GM23338 (cell line): ENCODE results near the gene RNFT2. TPM values are rescaled to one million over a fixed set of nuclear protein-coding genes. Genes with fewer than 3 reads are reported as not detected.

ENCODE experiments used
- ATAC-seq: fragments of 200-7000 bp; cut with Tn5 transposase; 3 replicates; pipeline ENCODE4 v1.9.1; 2020
- DNase-seq: peaks from one replicate; pipeline ENCODE4 v3.0.0-alpha.2; 2015; ENCODE audit warnings: low spot score
- H2AFZ ChIP-seq: fragments of 200-600 bp; sonication (generic); 2 replicates; pipeline ENCODE4 v1.8.0; 2016; ENCODE audit warnings: antibody characterized with exemption, mild to moderate bottlenecking, moderate library complexity
- H3F3A ChIP-seq: fragments of 200-600 bp; sonication (generic); replicated peaks from 2 replicates; pipeline ENCODE4 v1.8.0; 2017; ENCODE audit warnings: antibody characterized with exemption, mixed run types, low read depth
- H3K27ac ChIP-seq: fragments of 200-600 bp; sonication (generic); 2 replicates; pipeline ENCODE4 v1.6.1; 2016; ENCODE audit warnings: low read depth
- H3K27me3 ChIP-seq: fragments of 200-600 bp; sonication (generic); 2 replicates; pipeline ENCODE4 v1.8.0; 2016; ENCODE audit warnings: mild to moderate bottlenecking, mixed run types, moderate library complexity; ENCODE audit not compliant: insufficient read depth
- H3K36me3 ChIP-seq: fragments of 200-600 bp; sonication (generic); 2 replicates; pipeline ENCODE4 v1.8.0; 2016; ENCODE audit warnings: mild to moderate bottlenecking; ENCODE audit not compliant: insufficient read depth
- H3K4me1 ChIP-seq: fragments of 200-600 bp; sonication (generic); 2 replicates; pipeline ENCODE4 v1.8.0; 2016; ENCODE audit warnings: mild to moderate bottlenecking, moderate library complexity; ENCODE audit not compliant: insufficient read depth
- H3K4me2 ChIP-seq: fragments of 200-600 bp; sonication (generic); 2 replicates; pipeline ENCODE4 v1.7.1; 2017; ENCODE audit warnings: mixed run types
- H3K4me3 ChIP-seq: fragments of 200-600 bp; sonication (generic); 2 replicates; pipeline ENCODE4 v1.6.1; 2016; ENCODE audit warnings: mixed run types
- H3K79me2 ChIP-seq: fragments of 200-600 bp; sonication (generic); replicated peaks from 2 replicates; pipeline ENCODE4 v1.8.0; 2017; ENCODE audit warnings: mild to moderate bottlenecking; ENCODE audit not compliant: insufficient read depth
- H3K9me2 ChIP-seq: fragments of 200-600 bp; sonication (generic); 2 replicates; pipeline ENCODE4 v1.8.0; 2017; ENCODE audit not compliant: insufficient read depth
- H4K20me1 ChIP-seq: fragments of 200-600 bp; sonication (generic); replicated peaks from 2 replicates; pipeline ENCODE4 v1.8.0; 2017; ENCODE audit warnings: mild to moderate bottlenecking; ENCODE audit not compliant: insufficient read depth
- H3K27ac Mint-ChIP-seq: 2 replicates; pipeline ENCODE4 v1.8.0; 2020; ENCODE audit warnings: inconsistent platforms, mild to moderate bottlenecking, moderate library complexity, mixed read lengths
- H3K27me3 Mint-ChIP-seq: 3 replicates; pipeline ENCODE4 v1.8.0; 2022; ENCODE audit warnings: low read depth, mild to moderate bottlenecking, moderate library complexity, mixed read lengths, inconsistent platforms; ENCODE audit not compliant: insufficient read depth, poor library complexity
- H3K36me3 Mint-ChIP-seq: 3 replicates; pipeline ENCODE4 v1.8.0; 2021; ENCODE audit warnings: low read depth, mild to moderate bottlenecking, inconsistent platforms, moderate library complexity, mixed read lengths
- H3K4me1 Mint-ChIP-seq: 3 replicates; pipeline ENCODE4 v1.8.0; 2020; ENCODE audit warnings: mild to moderate bottlenecking, inconsistent platforms, mixed read lengths
- H3K4me3 Mint-ChIP-seq: 3 replicates; pipeline ENCODE4 v1.8.0; 2021; ENCODE audit warnings: moderate library complexity, mild to moderate bottlenecking, inconsistent platforms, mixed read lengths
- H3K9me3 Mint-ChIP-seq: 3 replicates; pipeline ENCODE4 v1.8.0; 2020; ENCODE audit warnings: moderate library complexity, mild to moderate bottlenecking, inconsistent platforms, mixed read lengths
- CREB1 ChIP-seq: fragments of 250-450 bp; sonication (Bioruptor Pico); IDR thresholded peaks from 2 replicates; pipeline ENCODE4 v1.5.0; 2020; ENCODE audit warnings: low read depth, mild to moderate bottlenecking, moderate library complexity
- JUNB ChIP-seq: IDR thresholded peaks from one replicate; pipeline ENCODE4 v1.6.1; 2016; ENCODE audit warnings: antibody characterized with exemption; ENCODE audit not compliant: unreplicated experiment
- NANOG ChIP-seq: IDR thresholded peaks from 2 replicates; pipeline ENCODE4 v1.6.1; 2016; ENCODE audit warnings: antibody characterized with exemption, borderline replicate concordance
- POLR2AphosphoS5 ChIP-seq: IDR thresholded peaks from 2 replicates; pipeline ENCODE4 v1.6.1; 2016; ENCODE audit warnings: antibody characterized with exemption, low read depth
- STAT1 ChIP-seq: IDR thresholded peaks from one replicate; pipeline ENCODE4 v1.6.1; 2016; ENCODE audit warnings: antibody characterized with exemption; ENCODE audit not compliant: unreplicated experiment
- ZNF331 ChIP-seq: fragments of 250-450 bp; sonication (Bioruptor Pico); IDR thresholded peaks from 2 replicates; pipeline ENCODE4 v1.5.0; 2020; ENCODE audit warnings: low read depth, mild to moderate bottlenecking, moderate library complexity
- polyA plus RNA-seq: library from polyadenylated mRNA; unstranded; fragments of >200 nt; fragmentation: Nextera tagmentation; extraction: Ambion mirVana; gene quantifications from 2 replicates; pipeline ENCODE4 v1.2.1, GENCODE V29; 2016
- total RNA-seq: library from RNA; depleted of rRNA; stranded (reverse); fragments of >200 nt; shearing (Covaris generic); gene quantifications from 2 replicates; pipeline ENCODE4 v1.2.3, GENCODE V29; 2014
- TF ChIP-seq, protein P1 (sequence below), 2 experiments: fragments of 200-600 bp in 1 of 2; sonication (generic) in 1 of 2; conservative IDR thresholded peaks; 2 replicates each; pipeline versions ENCODE4 v1.5.1 to v1.6.1; 2016 to 2017; ENCODE audit warnings: antibody characterized with exemption in 2 of 2, low read depth in 2 of 2, mild to moderate bottlenecking in 2 of 2, moderate library complexity in 1 of 2
- TF ChIP-seq, protein P2 (sequence below): IDR thresholded peaks from one replicate; pipeline ENCODE4 v1.6.1; 2018; ENCODE audit warnings: antibody characterized with exemption; ENCODE audit not compliant: unreplicated experiment

Gene RNFT2
- total and polyA plus RNA-seq, 2 experiments from 2014 or later = 19.3 to 22.9 TPM

DNA sequence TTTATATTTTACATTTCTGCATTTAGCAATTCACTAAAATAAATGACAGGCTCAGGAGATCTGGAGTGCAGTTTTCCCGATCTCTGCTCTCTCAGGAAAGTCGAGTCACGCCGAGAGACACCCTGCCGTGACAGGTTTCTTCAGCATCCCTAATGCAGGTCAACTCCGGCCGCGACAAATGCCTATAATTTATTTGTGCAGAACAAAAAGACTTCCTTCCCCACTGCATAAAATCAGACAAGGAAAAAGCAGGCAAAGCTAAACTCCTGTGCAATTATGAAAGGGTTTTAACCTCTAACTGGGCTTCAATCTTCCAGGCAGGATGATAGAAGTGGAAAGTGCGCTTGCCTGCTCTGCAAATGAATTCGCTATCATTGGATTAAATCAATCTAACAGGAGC is 28.3 kb upstream of the RNFT2 start (continued):
- TF ChIP-seq ZNF331 (CRISPR knock-in tag) = no peak
- no peak for TF ChIP-seq CREB1 (CRISPR knock-in tag)
- TF ChIP-seq JUNB = no peak

DNA sequence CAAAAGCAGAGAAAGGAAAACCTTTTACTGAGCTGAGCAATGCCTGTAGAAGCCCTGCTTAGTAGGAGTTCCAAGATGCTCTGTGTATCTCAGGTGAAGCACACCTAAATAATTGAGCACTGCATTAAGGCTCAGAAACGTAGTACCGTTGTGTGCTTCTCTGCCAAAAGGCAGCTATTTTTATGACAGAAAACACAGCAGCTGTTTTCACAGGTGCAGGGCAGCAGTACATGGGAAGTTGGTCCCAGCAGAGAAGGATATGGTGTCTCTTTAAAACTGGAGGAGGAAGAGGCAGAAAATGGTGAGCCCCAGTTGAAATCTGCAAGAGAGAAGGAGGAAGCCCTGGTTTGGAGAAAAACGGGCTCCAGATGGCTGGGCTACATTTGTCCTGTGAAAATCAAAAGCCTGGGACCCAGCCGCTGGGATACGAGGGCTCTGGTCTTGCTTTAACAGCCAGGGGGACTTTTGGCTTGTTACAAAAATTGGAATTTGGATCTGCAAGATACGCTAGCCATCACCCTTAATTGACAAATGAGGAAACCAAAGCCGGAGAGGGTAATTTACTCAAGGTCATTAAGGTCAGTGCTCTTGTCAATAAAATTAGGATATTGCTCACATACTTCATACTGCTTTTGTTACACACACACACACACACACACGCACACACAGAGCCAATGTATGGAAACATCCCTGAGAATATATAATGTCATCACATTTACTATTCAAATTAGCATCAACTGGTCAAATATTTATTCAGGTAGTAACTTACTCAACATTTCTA is 27.6 kb upstream of the RNFT2 start:
- no peak for ATAC-seq
- Histone ChIP-seq H3F3A (no peaks in the 10 kb centered on the region), H3K36me3 (no peaks in the 10 kb centered on the region), H4K20me1 (no peaks in the 10 kb centered on the region), H3K4me1 (no peaks in the 10 kb centered on the region), H3K27ac (no peak overlapping the region), H3K4me3 (no peak overlapping the region), H3K9me2 (no peaks in the 10 kb centered on the region), H3K79me2 (no peaks in the 10 kb centered on the region), H2AFZ (no peak overlapping the region), H3K4me2 (no peak overlapping the region), H3K27me3 (no peaks in the 10 kb centered on the region)
- Mint-ChIP-seq H3K27me3 (peaks cover 11% of the 10 kb centered on the region), H3K27ac (no peak overlapping the region), H3K4me3 (no peak overlapping the region), H3K4me1 (peaks cover 5% of the 10 kb centered on the region; the same call in 2 of the 3 replicates), H3K9me3 (no peaks in the 10 kb centered on the region), H3K36me3 (peaks cover 2% of the 10 kb centered on the region; the same call in 2 of the 3 replicates)
- TF ChIP-seq, protein P1, sequence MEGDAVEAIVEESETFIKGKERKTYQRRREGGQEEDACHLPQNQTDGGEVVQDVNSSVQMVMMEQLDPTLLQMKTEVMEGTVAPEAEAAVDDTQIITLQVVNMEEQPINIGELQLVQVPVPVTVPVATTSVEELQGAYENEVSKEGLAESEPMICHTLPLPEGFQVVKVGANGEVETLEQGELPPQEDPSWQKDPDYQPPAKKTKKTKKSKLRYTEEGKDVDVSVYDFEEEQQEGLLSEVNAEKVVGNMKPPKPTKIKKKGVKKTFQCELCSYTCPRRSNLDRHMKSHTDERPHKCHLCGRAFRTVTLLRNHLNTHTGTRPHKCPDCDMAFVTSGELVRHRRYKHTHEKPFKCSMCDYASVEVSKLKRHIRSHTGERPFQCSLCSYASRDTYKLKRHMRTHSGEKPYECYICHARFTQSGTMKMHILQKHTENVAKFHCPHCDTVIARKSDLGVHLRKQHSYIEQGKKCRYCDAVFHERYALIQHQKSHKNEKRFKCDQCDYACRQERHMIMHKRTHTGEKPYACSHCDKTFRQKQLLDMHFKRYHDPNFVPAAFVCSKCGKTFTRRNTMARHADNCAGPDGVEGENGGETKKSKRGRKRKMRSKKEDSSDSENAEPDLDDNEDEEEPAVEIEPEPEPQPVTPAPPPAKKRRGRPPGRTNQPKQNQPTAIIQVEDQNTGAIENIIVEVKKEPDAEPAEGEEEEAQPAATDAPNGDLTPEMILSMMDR (conservative IDR thresholded peaks at IDR 0.05; ENCODE audit: low read depth in 2 of 2) = no peak
- no peak for DNase-seq

DNA sequence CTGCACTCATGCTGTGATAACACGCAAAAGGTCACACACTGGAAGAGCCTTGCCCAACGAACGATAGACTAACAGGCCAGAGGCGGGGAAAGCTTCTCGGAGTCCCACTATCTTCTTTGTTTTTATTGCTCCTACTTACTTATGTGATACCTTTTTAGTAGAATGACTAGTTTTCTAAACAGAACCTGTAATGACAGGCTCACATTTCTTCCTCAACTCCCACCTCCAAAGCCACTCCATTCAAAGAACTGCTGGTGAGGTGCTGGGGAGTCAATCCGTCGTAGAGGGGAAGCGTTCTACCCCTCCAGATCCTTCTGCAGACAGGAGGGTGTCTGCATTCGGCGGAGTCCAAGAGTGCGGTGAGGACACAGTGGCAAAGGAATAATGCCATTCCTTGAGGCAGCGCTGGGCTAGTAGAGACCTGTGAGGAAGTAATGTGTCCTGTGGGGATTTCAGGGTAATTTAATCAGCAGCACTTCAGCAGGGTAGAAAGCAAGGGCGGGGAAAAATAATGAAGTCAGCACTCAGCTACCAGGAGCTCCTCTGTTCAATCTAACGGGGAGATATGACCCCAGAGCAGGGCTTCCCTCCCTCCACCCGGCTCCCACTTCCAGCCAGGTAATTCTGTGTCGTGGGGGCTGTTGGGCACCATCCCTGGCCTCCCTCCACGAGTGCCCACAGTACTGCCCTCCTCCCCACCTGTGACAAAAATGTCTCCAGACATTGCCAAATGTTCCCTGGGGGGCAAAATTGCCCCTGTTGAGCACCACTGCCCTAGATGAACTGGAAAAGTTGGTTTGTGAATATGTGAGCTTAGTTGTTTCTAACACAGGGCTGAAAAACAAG is 25.4 kb upstream of the RNFT2 start:
- no peak overlapping the region for H3K27ac Mint-ChIP-seq
- H3K27me3 Mint-ChIP-seq = peaks cover 11% of the 10 kb centered on the region
- no peaks in the 10 kb centered on the region for H3K79me2 ChIP-seq

More for the DNA sequence above, 25.4 kb upstream of the RNFT2 start:
- peaks cover 7% of the 10 kb centered on the region; the same call in 2 of the 3 replicates for H3K4me1 Mint-ChIP-seq
- Histone ChIP-seq H3K4me3 (no peak overlapping the region), H4K20me1 (no peaks in the 10 kb centered on the region), H3K9me2 (no peaks in the 10 kb centered on the region), H3K4me2 (no peak overlapping the region), H3F3A (no peaks in the 10 kb centered on the region), H3K36me3 (no peaks in the 10 kb centered on the region), H3K27ac (no peak overlapping the region), H3K27me3 (no peaks in the 10 kb centered on the region), H3K4me1 (peaks cover 2% of the 10 kb centered on the region; the same call in 1 of the 2 replicates), H2AFZ (no peak overlapping the region)
- no peak overlapping the region for H3K4me3 Mint-ChIP-seq
- no peak for ATAC-seq
- DNase-seq = no peak
- H3K9me3 Mint-ChIP-seq = no peaks in the 10 kb centered on the region
- peaks cover 16% of the 10 kb centered on the region; the same call in 2 of the 3 replicates for H3K36me3 Mint-ChIP-seq
- TF ChIP-seq NANOG (no peak), STAT1 (no peak), POLR2AphosphoS5 (no peak), JUNB (no peak)
- TF ChIP-seq, protein P2, sequence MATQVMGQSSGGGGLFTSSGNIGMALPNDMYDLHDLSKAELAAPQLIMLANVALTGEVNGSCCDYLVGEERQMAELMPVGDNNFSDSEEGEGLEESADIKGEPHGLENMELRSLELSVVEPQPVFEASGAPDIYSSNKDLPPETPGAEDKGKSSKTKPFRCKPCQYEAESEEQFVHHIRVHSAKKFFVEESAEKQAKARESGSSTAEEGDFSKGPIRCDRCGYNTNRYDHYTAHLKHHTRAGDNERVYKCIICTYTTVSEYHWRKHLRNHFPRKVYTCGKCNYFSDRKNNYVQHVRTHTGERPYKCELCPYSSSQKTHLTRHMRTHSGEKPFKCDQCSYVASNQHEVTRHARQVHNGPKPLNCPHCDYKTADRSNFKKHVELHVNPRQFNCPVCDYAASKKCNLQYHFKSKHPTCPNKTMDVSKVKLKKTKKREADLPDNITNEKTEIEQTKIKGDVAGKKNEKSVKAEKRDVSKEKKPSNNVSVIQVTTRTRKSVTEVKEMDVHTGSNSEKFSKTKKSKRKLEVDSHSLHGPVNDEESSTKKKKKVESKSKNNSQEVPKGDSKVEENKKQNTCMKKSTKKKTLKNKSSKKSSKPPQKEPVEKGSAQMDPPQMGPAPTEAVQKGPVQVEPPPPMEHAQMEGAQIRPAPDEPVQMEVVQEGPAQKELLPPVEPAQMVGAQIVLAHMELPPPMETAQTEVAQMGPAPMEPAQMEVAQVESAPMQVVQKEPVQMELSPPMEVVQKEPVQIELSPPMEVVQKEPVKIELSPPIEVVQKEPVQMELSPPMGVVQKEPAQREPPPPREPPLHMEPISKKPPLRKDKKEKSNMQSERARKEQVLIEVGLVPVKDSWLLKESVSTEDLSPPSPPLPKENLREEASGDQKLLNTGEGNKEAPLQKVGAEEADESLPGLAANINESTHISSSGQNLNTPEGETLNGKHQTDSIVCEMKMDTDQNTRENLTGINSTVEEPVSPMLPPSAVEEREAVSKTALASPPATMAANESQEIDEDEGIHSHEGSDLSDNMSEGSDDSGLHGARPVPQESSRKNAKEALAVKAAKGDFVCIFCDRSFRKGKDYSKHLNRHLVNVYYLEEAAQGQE = no peak
